Right lung (tissue), 5 donors: ENCODE data around the gene SNX3. TPM values are rescaled to one million over a fixed set of nuclear protein-coding genes. Genes with fewer than 3 reads are reported as not detected.
A peak's percentile ranks its signal among the peaks of the same experiment; 100 is the strongest.
"Not testable (repeated sequence)": the region's sequence is repeated elsewhere in the genome, so short reads cannot be mapped to it uniquely, and the experiment has no call there.

Experiments
- DNase-seq, 2 donors: peaks; one replicate each; pipeline ENCODE4 v3.0.0-alpha.2; 2013
- polyA plus RNA-seq, 5 donors: library from polyadenylated mRNA; unstranded; fragments of 120-200 nt; gene quantifications; one replicate each; pipeline versions ENCODE4 v1.2.1 to v1.2.3, GENCODE V29; 2013; ENCODE audit warnings: inconsistent platforms in 1 of 5, low replicate concordance in 1 of 5; ENCODE audit not compliant: insufficient read length in 5 of 5, insufficient read depth in 1 of 5

The SNX3 gene
- polyA plus RNA-seq, 5 donors: 246 to 284 (median 266) TPM

- not testable (repeated sequence) for DNase-seq
These were observed 9.1 kb upstream of the SNX3 start for GRCh38 chr6:108269955-108270354.

GRCh38 chr6:108268845-108269244 lies 8.0 kb upstream of the SNX3 start:
- DNase-seq: no peak

GRCh38 chr6:108263371-108263770 lies 2.5 kb upstream of the SNX3 start:
- no peak for DNase-seq

GRCh38 chr6:108260126-108260808 lies 573 bp downstream of the SNX3 start:
- peak in 1 of 2 donors; percentile 56 for DNase-seq

- no peak for DNase-seq
These were observed 6.1 kb downstream of the SNX3 start for GRCh38 chr6:108254433-108255410.

- DNase-seq: no peak
These were observed 7.6 kb downstream of the SNX3 start for GRCh38 chr6:108253241-108253640.

- no peak for DNase-seq
These were observed 8.8 kb downstream of the SNX3 start for GRCh38 chr6:108252055-108252454.

GRCh38 chr6:108251252-108251651 lies 9.6 kb downstream of the SNX3 start:
- DNase-seq: no peak

GRCh38 chr6:108250240-108250866 lies 10.5 kb downstream of the SNX3 start:
- no peak for DNase-seq

GRCh38 chr6:108247965-108248536 lies 12.8 kb downstream of the SNX3 start:
- no peak for DNase-seq

- not testable (repeated sequence) for DNase-seq
These were observed 15.7 kb downstream of the SNX3 start for GRCh38 chr6:108245095-108245494.

GRCh38 chr6:108243836-108244235 lies 17.0 kb downstream of the SNX3 start:
- DNase-seq: no peak

GRCh38 chr6:108242721-108243120 lies 18.1 kb downstream of the SNX3 start:
- no peak for DNase-seq

GRCh38 chr6:108242259-108242658 lies 18.6 kb downstream of the SNX3 start:
- no peak for DNase-seq

- DNase-seq: peak; percentile 8 to 19
These were observed 22.5 kb downstream of the SNX3 start for GRCh38 chr6:108238322-108238721.

GRCh38 chr6:108236791-108237190 lies 24.0 kb downstream of the SNX3 start:
- no peak for DNase-seq

GRCh38 chr6:108235127-108235526 lies 25.7 kb downstream of the SNX3 start:
- no peak for DNase-seq

GRCh38 chr6:108228416-108228815 lies 32.4 kb downstream of the SNX3 start:
- no peak for DNase-seq

- DNase-seq: no peak
These were observed 33.5 kb downstream of the SNX3 start for GRCh38 chr6:108227290-108227689.

GRCh38 chr6:108222504-108222903 lies 38.3 kb downstream of the SNX3 start:
- DNase-seq: no peak

GRCh38 chr6:108222064-108222463 lies 38.8 kb downstream of the SNX3 start:
- DNase-seq: no peak

- no peak for DNase-seq
These were observed 49.2 kb downstream of the SNX3 start for GRCh38 chr6:108211671-108212070.
